WTC11 (cell line): ENCODE measurements around the gene CDIPT.

Source experiments
- FOXJ3 ChIP-seq: sonication (generic); formaldehyde crosslinking; IDR thresholded peaks from 2 replicates; pipeline ENCODE4 v1.9.0; 2021; ENCODE audit warnings: missing genetic modification reagents, mild to moderate bottlenecking, borderline replicate concordance
- GTF2I ChIP-seq: fragments of 250-450 bp; sonication (Bioruptor Pico); conservative IDR thresholded peaks from 2 replicates; pipeline ENCODE4 v1.4.0; 2021; ENCODE audit warnings: mild to moderate bottlenecking
- IRF2 ChIP-seq: sonication (generic); formaldehyde crosslinking; IDR thresholded peaks from 2 replicates; pipeline ENCODE4 v1.8.0; 2022; ENCODE audit warnings: low read depth, missing genetic modification reagents, borderline replicate concordance
- NFYB ChIP-seq: sonication (generic); formaldehyde crosslinking; conservative IDR thresholded peaks from 2 replicates; pipeline ENCODE4 v1.8.0; 2022; ENCODE audit warnings: low read depth, missing genetic modification reagents
- NR2C2 ChIP-seq: sonication (generic); formaldehyde crosslinking; IDR thresholded peaks from 2 replicates; pipeline ENCODE4 v1.8.0; 2022; ENCODE audit warnings: mild to moderate bottlenecking, missing genetic modification reagents
- SP1 ChIP-seq: sonication (generic); formaldehyde crosslinking; conservative IDR thresholded peaks from 2 replicates; pipeline ENCODE4 v1.8.1; 2022; ENCODE audit warnings: missing genetic modification reagents
- ZNF396 ChIP-seq: fragments of 250-450 bp; sonication (Bioruptor Pico); IDR thresholded peaks from 2 replicates; pipeline ENCODE4 v1.8.0; 2021; ENCODE audit warnings: mild to moderate bottlenecking, moderate library complexity, borderline replicate concordance
- TF ChIP-seq, protein P1 (sequence below): sonication (generic); formaldehyde crosslinking; IDR thresholded peaks from 2 replicates; pipeline ENCODE4 v1.8.1; 2022; ENCODE audit warnings: mild to moderate bottlenecking, moderate library complexity, missing genetic modification reagents
- TF ChIP-seq, protein P2 (sequence below): sonication (generic); formaldehyde crosslinking; IDR thresholded peaks from 2 replicates; pipeline ENCODE4 v1.8.0; 2023; ENCODE audit warnings: mild to moderate bottlenecking, missing genetic modification reagents
- TF ChIP-seq, protein P3 (sequence below): fragments of 200-600 bp; IDR thresholded peaks from 2 replicates; pipeline ENCODE4 v1.8.0; 2022; ENCODE audit warnings: antibody characterized with exemption
- TF ChIP-seq, protein P4 (sequence below): sonication (generic); formaldehyde crosslinking; IDR thresholded peaks from 2 replicates; pipeline ENCODE4 v1.8.1; 2022; ENCODE audit warnings: missing genetic modification reagents, borderline replicate concordance

DNA sequence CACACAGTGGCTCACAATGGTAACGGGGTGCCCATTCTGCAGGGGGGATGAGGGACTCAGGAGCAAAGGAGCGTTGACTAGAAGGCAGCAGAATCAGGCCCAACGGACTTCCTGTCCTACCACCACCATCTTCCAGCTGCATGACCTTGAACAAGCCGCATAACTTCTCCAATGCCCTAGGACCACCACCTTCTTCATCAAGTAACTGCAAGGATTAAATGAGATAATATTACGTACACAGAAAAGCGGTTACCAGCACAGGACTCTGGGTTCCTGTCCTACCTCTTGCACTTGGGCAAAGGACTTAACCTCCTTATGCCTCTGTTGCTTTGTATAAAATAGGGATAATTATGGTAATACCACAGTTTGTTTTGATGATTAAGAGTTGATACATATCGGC, 41.9 kb upstream of the CDIPT start:
- TF ChIP-seq IRF2 (CRISPR knock-in tag) (no peak), NFYB (CRISPR knock-in tag) (no peak), NR2C2 (no peak), GTF2I (CRISPR knock-in tag) (no peak), ZNF396 (no peak), SP1 (no peak), FOXJ3 (CRISPR knock-in tag) (no peak)
- TF ChIP-seq, protein P1, sequence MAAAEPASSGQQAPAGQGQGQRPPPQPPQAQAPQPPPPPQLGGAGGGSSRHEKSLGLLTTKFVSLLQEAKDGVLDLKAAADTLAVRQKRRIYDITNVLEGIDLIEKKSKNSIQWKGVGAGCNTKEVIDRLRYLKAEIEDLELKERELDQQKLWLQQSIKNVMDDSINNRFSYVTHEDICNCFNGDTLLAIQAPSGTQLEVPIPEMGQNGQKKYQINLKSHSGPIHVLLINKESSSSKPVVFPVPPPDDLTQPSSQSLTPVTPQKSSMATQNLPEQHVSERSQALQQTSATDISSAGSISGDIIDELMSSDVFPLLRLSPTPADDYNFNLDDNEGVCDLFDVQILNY (CRISPR knock-in tag) = no peak
- TF ChIP-seq, protein P2, sequence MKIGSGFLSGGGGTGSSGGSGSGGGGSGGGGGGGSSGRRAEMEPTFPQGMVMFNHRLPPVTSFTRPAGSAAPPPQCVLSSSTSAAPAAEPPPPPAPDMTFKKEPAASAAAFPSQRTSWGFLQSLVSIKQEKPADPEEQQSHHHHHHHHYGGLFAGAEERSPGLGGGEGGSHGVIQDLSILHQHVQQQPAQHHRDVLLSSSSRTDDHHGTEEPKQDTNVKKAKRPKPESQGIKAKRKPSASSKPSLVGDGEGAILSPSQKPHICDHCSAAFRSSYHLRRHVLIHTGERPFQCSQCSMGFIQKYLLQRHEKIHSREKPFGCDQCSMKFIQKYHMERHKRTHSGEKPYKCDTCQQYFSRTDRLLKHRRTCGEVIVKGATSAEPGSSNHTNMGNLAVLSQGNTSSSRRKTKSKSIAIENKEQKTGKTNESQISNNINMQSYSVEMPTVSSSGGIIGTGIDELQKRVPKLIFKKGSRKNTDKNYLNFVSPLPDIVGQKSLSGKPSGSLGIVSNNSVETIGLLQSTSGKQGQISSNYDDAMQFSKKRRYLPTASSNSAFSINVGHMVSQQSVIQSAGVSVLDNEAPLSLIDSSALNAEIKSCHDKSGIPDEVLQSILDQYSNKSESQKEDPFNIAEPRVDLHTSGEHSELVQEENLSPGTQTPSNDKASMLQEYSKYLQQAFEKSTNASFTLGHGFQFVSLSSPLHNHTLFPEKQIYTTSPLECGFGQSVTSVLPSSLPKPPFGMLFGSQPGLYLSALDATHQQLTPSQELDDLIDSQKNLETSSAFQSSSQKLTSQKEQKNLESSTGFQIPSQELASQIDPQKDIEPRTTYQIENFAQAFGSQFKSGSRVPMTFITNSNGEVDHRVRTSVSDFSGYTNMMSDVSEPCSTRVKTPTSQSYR (CRISPR knock-in tag) = no peak
- TF ChIP-seq, protein P3, sequence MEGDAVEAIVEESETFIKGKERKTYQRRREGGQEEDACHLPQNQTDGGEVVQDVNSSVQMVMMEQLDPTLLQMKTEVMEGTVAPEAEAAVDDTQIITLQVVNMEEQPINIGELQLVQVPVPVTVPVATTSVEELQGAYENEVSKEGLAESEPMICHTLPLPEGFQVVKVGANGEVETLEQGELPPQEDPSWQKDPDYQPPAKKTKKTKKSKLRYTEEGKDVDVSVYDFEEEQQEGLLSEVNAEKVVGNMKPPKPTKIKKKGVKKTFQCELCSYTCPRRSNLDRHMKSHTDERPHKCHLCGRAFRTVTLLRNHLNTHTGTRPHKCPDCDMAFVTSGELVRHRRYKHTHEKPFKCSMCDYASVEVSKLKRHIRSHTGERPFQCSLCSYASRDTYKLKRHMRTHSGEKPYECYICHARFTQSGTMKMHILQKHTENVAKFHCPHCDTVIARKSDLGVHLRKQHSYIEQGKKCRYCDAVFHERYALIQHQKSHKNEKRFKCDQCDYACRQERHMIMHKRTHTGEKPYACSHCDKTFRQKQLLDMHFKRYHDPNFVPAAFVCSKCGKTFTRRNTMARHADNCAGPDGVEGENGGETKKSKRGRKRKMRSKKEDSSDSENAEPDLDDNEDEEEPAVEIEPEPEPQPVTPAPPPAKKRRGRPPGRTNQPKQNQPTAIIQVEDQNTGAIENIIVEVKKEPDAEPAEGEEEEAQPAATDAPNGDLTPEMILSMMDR = no peak
- TF ChIP-seq, protein P4, sequence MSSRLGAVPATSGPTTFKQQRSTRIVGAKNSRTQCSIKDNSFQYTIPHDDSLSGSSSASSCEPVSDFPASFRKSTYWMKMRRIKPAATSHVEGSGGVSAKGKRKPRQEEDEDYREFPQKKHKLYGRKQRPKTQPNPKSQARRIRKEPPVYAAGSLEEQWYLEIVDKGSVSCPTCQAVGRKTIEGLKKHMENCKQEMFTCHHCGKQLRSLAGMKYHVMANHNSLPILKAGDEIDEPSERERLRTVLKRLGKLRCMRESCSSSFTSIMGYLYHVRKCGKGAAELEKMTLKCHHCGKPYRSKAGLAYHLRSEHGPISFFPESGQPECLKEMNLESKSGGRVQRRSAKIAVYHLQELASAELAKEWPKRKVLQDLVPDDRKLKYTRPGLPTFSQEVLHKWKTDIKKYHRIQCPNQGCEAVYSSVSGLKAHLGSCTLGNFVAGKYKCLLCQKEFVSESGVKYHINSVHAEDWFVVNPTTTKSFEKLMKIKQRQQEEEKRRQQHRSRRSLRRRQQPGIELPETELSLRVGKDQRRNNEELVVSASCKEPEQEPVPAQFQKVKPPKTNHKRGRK (CRISPR knock-in tag) = no peak
